PC-9 (cell line): ENCODE results near the gene SLIT1. TPM values are rescaled to one million over a fixed set of nuclear protein-coding genes. Genes with fewer than 3 reads are reported as not detected.

Experiments
- BruUV-seq: library from RNA; stranded (reverse); fragments of 400-500 nt; replicated peaks from 2 replicates; lab custom pipeline; 2021; lab: Mats Ljungman, UMichigan
- CTCF ChIA-PET: fragments of 300-600 bp; sonication (Branson Sonifier 250); formaldehyde crosslinking; loops from one replicate; lab custom pipeline; 2022; ENCODE audit warnings: antibody characterized with exemption; lab: Charles Lee
- POLR2A ChIA-PET: fragments of 300-600 bp; sonication (Branson Sonifier 250); formaldehyde crosslinking; loops from one replicate; lab custom pipeline; 2022; ENCODE audit warnings: antibody characterized with exemption; ENCODE audit not compliant: unreplicated experiment; lab: Charles Lee
- DNase-seq, 2 experiments: peaks; one replicate each; pipeline versions ENCODE4 v3.0.0 to v3.0.0-alpha.2; 2015 to 2022; ENCODE audit warnings: mixed read lengths in 1 of 2
- H2AFZ ChIP-seq: fragments of 200-600 bp; sonication (generic); 2 replicates; pipeline ENCODE4 v1.8.1; 2017; ENCODE audit warnings: antibody characterized with exemption
- H3F3A ChIP-seq: fragments of 200-600 bp; sonication (generic); 2 replicates; pipeline ENCODE4 v1.8.1; 2017; ENCODE audit warnings: antibody characterized with exemption, mild to moderate bottlenecking, low read depth; ENCODE audit not compliant: insufficient read depth
- H3K27ac ChIP-seq: fragments of 200-600 bp; sonication (generic); 2 replicates; pipeline ENCODE4 v1.6.1; 2016; ENCODE audit warnings: mixed run types
- H3K27me3 ChIP-seq: fragments of 200-600 bp; sonication (generic); 2 replicates; pipeline ENCODE4 v1.6.1; 2016; ENCODE audit warnings: low read depth, mixed run types; ENCODE audit not compliant: insufficient read depth
- H3K36me3 ChIP-seq: fragments of 200-600 bp; sonication (generic); 2 replicates; pipeline ENCODE4 v1.6.1; 2016; ENCODE audit warnings: low read depth, mixed run types
- H3K4me1 ChIP-seq: fragments of 200-600 bp; sonication (generic); replicated peaks from 2 replicates; pipeline ENCODE4 v1.6.1; 2016; ENCODE audit warnings: mixed run types; ENCODE audit not compliant: insufficient read depth
- H3K4me2 ChIP-seq: fragments of 200-600 bp; sonication (generic); 2 replicates; pipeline ENCODE4 v1.6.1; 2017; ENCODE audit warnings: mixed run types
- H3K4me3 ChIP-seq: fragments of 200-600 bp; sonication (generic); 2 replicates; pipeline ENCODE4 v1.6.1; 2016; ENCODE audit warnings: mixed run types
- H3K79me2 ChIP-seq: fragments of 200-600 bp; sonication (generic); 2 replicates; pipeline ENCODE4 v1.6.1; 2017; ENCODE audit warnings: low read depth, mixed run types
- H3K9me2 ChIP-seq: fragments of 200-600 bp; sonication (generic); 2 replicates; pipeline ENCODE4 v1.8.1; 2017; ENCODE audit warnings: mild to moderate bottlenecking; ENCODE audit not compliant: insufficient read depth
- H3K9me3 ChIP-seq: fragments of 200-600 bp; sonication (generic); 2 replicates; pipeline ENCODE4 v1.8.1; 2016; ENCODE audit warnings: low read depth; ENCODE audit not compliant: insufficient read depth
- H4K20me1 ChIP-seq: fragments of 200-600 bp; sonication (generic); 2 replicates; pipeline ENCODE4 v1.8.1; 2017; ENCODE audit not compliant: insufficient read depth
- EZH2 ChIP-seq: fragments of 200-600 bp; sonication (generic); IDR thresholded peaks from 2 replicates; pipeline ENCODE4 v1.8.0; 2017; ENCODE audit warnings: antibody characterized with exemption, low read depth
- intact Hi-C: fragments of 100-400 bp; cut with micrococcal nuclease; formaldehyde crosslinking; loops from one replicate; pipeline ENCODE4 v1.10.0; 2022; ENCODE audit not compliant: unreplicated experiment
- total RNA-seq: library from RNA; stranded (reverse); gene quantifications from 2 replicates; pipeline ENCODE4 v1.2.3, GENCODE V29; 2021
- TF ChIP-seq, protein P1 (sequence below): fragments of 200-600 bp; sonication (generic); conservative IDR thresholded peaks from 2 replicates; pipeline ENCODE4 v1.6.1; 2017; ENCODE audit warnings: mixed run types, antibody characterized with exemption, mild to moderate bottlenecking, moderate library complexity

The SLIT1 gene
- total RNA-seq, 1 experiment from 2014 or later = not detected

- Histone ChIP-seq H3K27ac (no peak overlapping the region), H3K79me2 (no peaks in the 10 kb centered on the region), H3K9me2 (no peaks in the 10 kb centered on the region), H3K4me3 (no peak overlapping the region), H3K4me2 (no peak overlapping the region), H3K36me3 (no peaks in the 10 kb centered on the region), H3K9me3 (peaks cover 5% of the 10 kb centered on the region; the same call in 1 of the 2 replicates), H3K27me3 (no peaks in the 10 kb centered on the region), H4K20me1 (no peaks in the 10 kb centered on the region), H2AFZ (no peak overlapping the region), H3F3A (no peaks in the 10 kb centered on the region), H3K4me1 (no peaks in the 10 kb centered on the region)
- intact Hi-C loops = no loop called here
- ChIA-PET CTCF (no interaction called here), POLR2A (interaction anchor here (0.6 kb wide), 1 partner anchor 388 kb away, joined by 6 read pairs; no protein-coding TSS in a partner anchor)
- no peak for DNase-seq
- no TSS peak for BruUV-seq
- TF ChIP-seq, protein P1, sequence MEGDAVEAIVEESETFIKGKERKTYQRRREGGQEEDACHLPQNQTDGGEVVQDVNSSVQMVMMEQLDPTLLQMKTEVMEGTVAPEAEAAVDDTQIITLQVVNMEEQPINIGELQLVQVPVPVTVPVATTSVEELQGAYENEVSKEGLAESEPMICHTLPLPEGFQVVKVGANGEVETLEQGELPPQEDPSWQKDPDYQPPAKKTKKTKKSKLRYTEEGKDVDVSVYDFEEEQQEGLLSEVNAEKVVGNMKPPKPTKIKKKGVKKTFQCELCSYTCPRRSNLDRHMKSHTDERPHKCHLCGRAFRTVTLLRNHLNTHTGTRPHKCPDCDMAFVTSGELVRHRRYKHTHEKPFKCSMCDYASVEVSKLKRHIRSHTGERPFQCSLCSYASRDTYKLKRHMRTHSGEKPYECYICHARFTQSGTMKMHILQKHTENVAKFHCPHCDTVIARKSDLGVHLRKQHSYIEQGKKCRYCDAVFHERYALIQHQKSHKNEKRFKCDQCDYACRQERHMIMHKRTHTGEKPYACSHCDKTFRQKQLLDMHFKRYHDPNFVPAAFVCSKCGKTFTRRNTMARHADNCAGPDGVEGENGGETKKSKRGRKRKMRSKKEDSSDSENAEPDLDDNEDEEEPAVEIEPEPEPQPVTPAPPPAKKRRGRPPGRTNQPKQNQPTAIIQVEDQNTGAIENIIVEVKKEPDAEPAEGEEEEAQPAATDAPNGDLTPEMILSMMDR = no peak
- no peak for TF ChIP-seq EZH2
These were observed 182.5 kb downstream of the SLIT1 start for GRCh38 chr10:97003151-97003803.

DNA sequence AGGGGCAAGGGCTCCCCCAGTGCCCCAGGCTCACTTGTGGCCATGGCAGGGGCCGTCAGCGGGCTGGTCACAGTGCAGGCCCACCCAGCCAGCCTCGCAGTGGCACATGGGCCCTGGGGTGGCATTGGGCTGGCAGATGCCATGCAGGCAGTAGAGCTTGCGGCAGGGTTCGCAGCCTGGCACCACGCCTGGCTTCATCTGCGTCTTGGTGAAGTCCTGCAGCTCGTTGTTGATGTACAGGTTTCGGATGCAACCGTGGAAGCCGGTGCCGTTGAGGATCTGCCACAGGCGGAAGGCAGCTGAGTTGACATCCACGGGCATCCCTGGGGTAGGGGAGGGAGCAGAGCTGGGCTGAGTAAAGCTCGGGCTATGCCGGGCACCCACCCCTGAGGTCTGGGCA, 183.1 kb downstream of the SLIT1 start:
- Histone ChIP-seq H3K9me2 (no peaks in the 10 kb centered on the region), H3K27me3 (no peaks in the 10 kb centered on the region), H3K27ac (no peak overlapping the region), H3K79me2 (no peaks in the 10 kb centered on the region), H2AFZ (no peak overlapping the region), H4K20me1 (no peaks in the 10 kb centered on the region), H3K4me2 (no peak overlapping the region), H3K9me3 (peaks cover 5% of the 10 kb centered on the region; the same call in 1 of the 2 replicates), H3K4me1 (no peaks in the 10 kb centered on the region), H3F3A (no peaks in the 10 kb centered on the region), H3K36me3 (no peaks in the 10 kb centered on the region), H3K4me3 (no peak overlapping the region)
- no TSS peak for BruUV-seq
- CTCF ChIA-PET = no interaction called here
- DNase-seq = no peak
- TF ChIP-seq, protein P1 = no peak
- TF ChIP-seq EZH2 = no peak
- POLR2A ChIA-PET = interaction anchor here (0.6 kb wide), 1 partner anchor 388 kb away, joined by 6 read pairs; no protein-coding TSS in a partner anchor
- intact Hi-C loops = no loop called here

DNA sequence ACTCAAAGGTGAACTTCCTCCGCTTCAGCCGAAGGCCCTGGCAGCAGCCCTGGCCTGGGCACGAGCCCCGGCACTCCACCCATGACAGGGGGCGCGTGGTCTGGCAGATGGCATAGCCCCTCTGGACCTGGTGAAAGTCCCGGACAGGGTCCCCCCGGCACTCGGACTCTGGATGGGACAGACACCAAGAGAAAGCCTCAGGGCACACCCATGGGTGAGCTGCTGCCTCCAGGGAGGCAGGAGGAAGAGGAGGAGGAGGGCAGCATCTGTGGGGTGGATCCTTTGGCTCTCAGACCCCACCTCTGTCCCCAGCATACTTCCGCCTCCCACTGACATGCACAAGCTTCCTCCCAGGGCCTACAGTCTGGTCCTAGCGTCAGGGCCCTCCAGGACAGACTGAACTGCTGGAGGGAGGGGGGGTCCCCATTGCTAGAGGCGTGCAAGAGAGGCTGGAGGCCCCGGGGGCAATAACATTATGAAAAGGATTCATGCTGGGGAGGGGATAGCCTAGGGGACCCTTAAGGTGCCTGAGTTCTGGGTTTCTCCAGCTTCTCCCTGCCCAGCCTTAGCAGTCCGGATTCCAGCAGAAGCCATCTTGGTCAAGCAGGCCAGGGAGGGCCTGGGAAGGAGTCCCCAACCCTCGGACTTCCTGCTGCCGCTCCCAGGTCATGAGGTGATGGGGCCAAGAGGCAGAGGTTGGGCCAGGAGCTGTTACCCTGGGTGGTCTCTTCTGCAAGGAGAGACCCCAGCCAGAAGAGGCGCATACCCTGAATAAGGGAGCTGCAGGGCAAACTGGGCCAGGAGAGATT, 184.4 kb downstream of the SLIT1 start:
- no peaks in the 10 kb centered on the region for H3F3A ChIP-seq
- BruUV-seq = no TSS peak
- no peak overlapping the region for H3K4me2 ChIP-seq
- no peaks in the 10 kb centered on the region for H3K36me3 ChIP-seq
- H4K20me1 ChIP-seq = no peaks in the 10 kb centered on the region
- TF ChIP-seq EZH2 = no peak
- TF ChIP-seq, protein P1 = no peak
- ChIA-PET CTCF (no interaction called here), POLR2A (interaction anchor here (0.7 kb wide), 1 partner anchor 1012 kb away, joined by 5 read pairs; no protein-coding TSS in a partner anchor)
- no peaks in the 10 kb centered on the region for H3K4me1 ChIP-seq
- no peaks in the 10 kb centered on the region for H3K27me3 ChIP-seq
- intact Hi-C loops = no loop called here
- H2AFZ ChIP-seq = no peak overlapping the region
- DNase-seq = no peak
- H3K9me2 ChIP-seq = no peaks in the 10 kb centered on the region
- H3K79me2 ChIP-seq = no peaks in the 10 kb centered on the region
- H3K27ac ChIP-seq = no peak overlapping the region
- H3K4me3 ChIP-seq = no peak overlapping the region
- H3K9me3 ChIP-seq = no peaks in the 10 kb centered on the region
